A549 (cell line): ENCODE measurements around the gene MRPL40. TPM values are rescaled to one million over a fixed set of nuclear protein-coding genes. Genes with fewer than 3 reads are reported as not detected.

Experiments used
- ATAC-seq, 2 experiments: fragments of 200-7000 bp in 1 of 2; fragments of >200 bp in 1 of 2; cut with Nextera tagmentation in 1 of 2; cut with Tn5 transposase in 1 of 2; 3 replicates each; pipeline versions ENCODE4 v1.8.0 to v1.9.1; 2018 to 2020; ENCODE audit warnings: mild to moderate bottlenecking in 1 of 2, moderate library complexity in 1 of 2
- CTCF ChIA-PET: fragments of 300-600 bp; sonication (Branson Sonifier 250); formaldehyde crosslinking; extraction: SDS; loops from one replicate; lab custom pipeline; 2021; ENCODE audit warnings: antibody characterized with exemption, inconsistent platforms; lab: Yijun Ruan, JAX
- POLR2A ChIA-PET: fragments of 350-600 bp; formaldehyde crosslinking; extraction: SDS; loops from one replicate; lab custom pipeline; 2021; ENCODE audit warnings: antibody characterized with exemption, inconsistent platforms; lab: Yijun Ruan, JAX
- DNase-seq, 2 experiments: peaks; one replicate each; pipeline versions ENCODE4 v3.0.0 to v3.0.0-alpha.2; 2011 to 2016; ENCODE audit warnings: low read depth in 1 of 2, low spot score in 1 of 2
- FAIRE-seq: peaks from 2 replicates; lab custom pipeline; 2011; peaks lifted over from hg19 to GRCh38; lab: Jason Lieb, UNC
- H3K27ac ChIP-seq, 2 experiments: fragments of >200 bp; sonication (Bioruptor Twin); formaldehyde crosslinking; 3 replicates each; pipeline ENCODE4 v1.5.1; 2016 to 2017
- H3K4me1 ChIP-seq: fragments of >200 bp; sonication (Bioruptor Twin); formaldehyde crosslinking; 3 replicates; pipeline ENCODE4 v1.6.1; 2016
- H3K4me2 ChIP-seq: fragments of >200 bp; sonication (Bioruptor Twin); formaldehyde crosslinking; 3 replicates; pipeline ENCODE4 v1.6.1; 2016
- H3K4me3 ChIP-seq: fragments of >200 bp; sonication (Bioruptor Twin); formaldehyde crosslinking; 3 replicates; pipeline ENCODE4 v1.5.1; 2016
- H3K9me3 ChIP-seq: fragments of >200 bp; sonication (Bioruptor Twin); formaldehyde crosslinking; 3 replicates; pipeline ENCODE4 v1.6.1; 2016
- ATOH8 ChIP-seq: fragments of 250-450 bp; sonication (Bioruptor Pico); IDR thresholded peaks from 2 replicates; pipeline ENCODE4 v1.5.0; 2020; ENCODE audit warnings: low read depth, mild to moderate bottlenecking, moderate library complexity
- BCL3 ChIP-seq: fragments of >200 bp; sonication (Bioruptor Twin); formaldehyde crosslinking; IDR thresholded peaks from 3 replicates; pipeline ENCODE4 v1.6.1; 2016
- CHD2 ChIP-seq: fragments of 150-350 bp; IDR thresholded peaks from 2 replicates; pipeline ENCODE4 v1.6.1; 2014; ENCODE audit warnings: low read length; ENCODE audit not compliant: partially characterized antibody
- CHD4 ChIP-seq: fragments of 200-600 bp; sonication (generic); IDR thresholded peaks from 2 replicates; pipeline ENCODE4 v1.6.1; 2016; ENCODE audit warnings: antibody characterized with exemption, mild to moderate bottlenecking, borderline replicate concordance
- E2F6 ChIP-seq: IDR thresholded peaks from 2 replicates; pipeline ENCODE4 v1.6.1; 2012; ENCODE audit warnings: low read depth, borderline replicate concordance
- EHMT2 ChIP-seq: fragments of 200-600 bp; sonication (generic); IDR thresholded peaks from 2 replicates; pipeline ENCODE4 v1.6.1; 2016; ENCODE audit warnings: antibody characterized with exemption, low read depth, mild to moderate bottlenecking, moderate library complexity
- FOSL2 ChIP-seq, 2 experiments: fragments of 450-650 bp in 1 of 2; fragments of >200 bp in 1 of 2; sonication (Bioruptor Twin) in 1 of 2; formaldehyde crosslinking; IDR thresholded peaks; 2 replicates each; pipeline versions ENCODE4 v1.5.0 to v1.6.1; 2016 to 2020; ENCODE audit warnings: mild to moderate bottlenecking in 1 of 2, moderate library complexity in 1 of 2
- GATA3 ChIP-seq: IDR thresholded peaks from 2 replicates; pipeline ENCODE4 v1.6.1; 2012; ENCODE audit warnings: borderline replicate concordance
- HES2 ChIP-seq: fragments of >200 bp; sonication (Bioruptor Twin); formaldehyde crosslinking; IDR thresholded peaks from 2 replicates; pipeline ENCODE4 v1.6.1; 2016
- HEYL ChIP-seq: fragments of 250-450 bp; sonication (Bioruptor Pico); IDR thresholded peaks from 2 replicates; pipeline ENCODE4 v1.8.0; 2021; ENCODE audit warnings: mild to moderate bottlenecking, moderate library complexity
- HMGXB4 ChIP-seq: fragments of 250-450 bp; sonication (Bioruptor Pico); IDR thresholded peaks from 2 replicates; pipeline ENCODE4 v1.5.0; 2021; ENCODE audit warnings: mild to moderate bottlenecking, moderate library complexity, borderline replicate concordance
- HOXA7 ChIP-seq: fragments of 250-450 bp; sonication (Bioruptor Pico); IDR thresholded peaks from 2 replicates; pipeline ENCODE4 v1.5.0; 2020; ENCODE audit warnings: mild to moderate bottlenecking, moderate library complexity
- HOXB13 ChIP-seq: fragments of 250-450 bp; sonication (Bioruptor Pico); IDR thresholded peaks from 2 replicates; pipeline ENCODE4 v1.5.0; 2020; ENCODE audit warnings: low read depth, mild to moderate bottlenecking, moderate library complexity
- HOXB5 ChIP-seq: fragments of 250-450 bp; sonication (Bioruptor Pico); IDR thresholded peaks from 2 replicates; pipeline ENCODE4 v1.5.0; 2020; ENCODE audit warnings: mild to moderate bottlenecking, moderate library complexity
- KDM1A ChIP-seq: fragments of 200-600 bp; sonication (generic); IDR thresholded peaks from 2 replicates; pipeline ENCODE4 v1.6.1; 2016; ENCODE audit warnings: low read depth, mild to moderate bottlenecking
- KDM5A ChIP-seq: fragments of 200-600 bp; sonication (generic); IDR thresholded peaks from 2 replicates; pipeline ENCODE4 v1.6.1; 2016; ENCODE audit warnings: antibody characterized with exemption, mild to moderate bottlenecking
- NR3C1 ChIP-seq: fragments of >200 bp; sonication (Bioruptor Twin); formaldehyde crosslinking; IDR thresholded peaks from 3 replicates; pipeline ENCODE4 v1.6.1; 2017
- POLR2A ChIP-seq: IDR thresholded peaks from 2 replicates; pipeline ENCODE4 v1.6.1; 2012; ENCODE audit warnings: mild to moderate bottlenecking, low read length
- POLR2AphosphoS2 ChIP-seq: conservative IDR thresholded peaks from 2 replicates; pipeline ENCODE4 v1.6.1; 2012; ENCODE audit warnings: low read length, improper control_type of control experiment, inconsistent platforms
- RAD21 ChIP-seq, 2 experiments: fragments of >200 bp in 1 of 2; sonication (Bioruptor Twin) in 1 of 2; formaldehyde crosslinking in 1 of 2; IDR thresholded peaks in 1 of 2; conservative IDR thresholded peaks in 1 of 2; 2 replicates in 1 of 2; 3 replicates in 1 of 2; pipeline ENCODE4 v1.6.1; 2012 to 2018; ENCODE audit warnings: inconsistent platforms in 1 of 2
- RARB ChIP-seq: fragments of 250-450 bp; sonication (Bioruptor Pico); IDR thresholded peaks from 2 replicates; pipeline ENCODE4 v1.8.0; 2021; ENCODE audit warnings: mild to moderate bottlenecking, moderate library complexity
- RCOR1 ChIP-seq: fragments of 150-350 bp; IDR thresholded peaks from 2 replicates; pipeline ENCODE4 v1.6.1; 2014; ENCODE audit warnings: antibody characterized with exemption, low read length, low read depth
- RFX5 ChIP-seq: fragments of 450-650 bp; IDR thresholded peaks from 2 replicates; pipeline ENCODE4 v1.7.1; 2014; ENCODE audit warnings: antibody characterized with exemption, mild to moderate bottlenecking, moderate library complexity
- RNF2 ChIP-seq: fragments of 200-600 bp; sonication (generic); IDR thresholded peaks from 2 replicates; pipeline ENCODE4 v1.6.1; 2016; ENCODE audit warnings: low read depth, mild to moderate bottlenecking, antibody characterized with exemption, moderate library complexity, borderline replicate concordance
- ZNF302 ChIP-seq: fragments of 250-450 bp; sonication (Bioruptor Pico); IDR thresholded peaks from 2 replicates; pipeline ENCODE4 v1.9.0; 2021; ENCODE audit warnings: inconsistent platforms, mild to moderate bottlenecking, moderate library complexity
- WGBS: methylation state at CpG from one replicate; pipeline ENCODE4 v1.1.6; 2017; ENCODE audit errors: missing lambda C conversion rate; 5-methylcytosine and 5-hydroxymethylcytosine counted together
- polyA plus RNA-seq, 4 experiments: library from polyadenylated mRNA; depleted of rRNA in 3 of 4; stranded (reverse); fragments of >200 nt; fragmentation: RNase III in 1 of 4; extraction: RNeasy Plus Mini Kit Qiagen cat#74134 plus additional on column Dnase treatment in 1 of 4; gene quantifications; 2 replicates in 3 of 4; 3 replicates in 1 of 4; pipeline ENCODE4 v1.2.3, GENCODE V29; 2011 to 2017

The MRPL40 gene
- polyA plus RNA-seq, 2 of the 4 experiments (the other 2 are of a cell fraction) = 32.1 to 45.7 TPM

GRCh38 chr22:19447330-19448075 lies 15.2 kb downstream of the MRPL40 start, which contains the start of gene C22orf39 (continued):
- TF ChIP-seq RAD21 (conservative IDR thresholded peaks at IDR 0.05 in 1 of 2, IDR thresholded peaks at IDR 0.05 in 1 of 2) = no peak
- no peak for TF ChIP-seq KDM1A
- TF ChIP-seq HOXB5 (CRISPR knock-in tag) = no peak
- TF ChIP-seq POLR2A = peak; percentile 66
- TF ChIP-seq EHMT2 = no peak
- no peak for TF ChIP-seq GATA3
- no peak for TF ChIP-seq HEYL (CRISPR knock-in tag)
- no peak for TF ChIP-seq BCL3
- TF ChIP-seq RCOR1 = no peak
- TF ChIP-seq POLR2AphosphoS2 = no peak
- TF ChIP-seq HOXB13 (CRISPR knock-in tag) = no peak
- TF ChIP-seq ZNF302 (CRISPR knock-in tag) = no peak
- peak; percentile 61; the same call in 1 of the 2 replicates for TF ChIP-seq E2F6
- TF ChIP-seq HMGXB4 (CRISPR knock-in tag) = no peak
- no peak for TF ChIP-seq RARB

- WGBS = 46% methylated on average over 14 of the region's 14 CpGs
- ATAC-seq = peak; percentile 45 to 62
- CTCF ChIA-PET = interaction anchor here (0.8 kb wide), 1 partner anchor 182 kb away, joined by 3 read pairs; no protein-coding TSS in a partner anchor
- no peaks in the 10 kb centered on the region for H3K9me3 ChIP-seq
- no peak for TF ChIP-seq POLR2A
- TF ChIP-seq NR3C1 = no peak
- no peak for TF ChIP-seq HES2
- no peak for TF ChIP-seq RFX5
- TF ChIP-seq RAD21 (conservative IDR thresholded peaks at IDR 0.05 in 1 of 2, IDR thresholded peaks at IDR 0.05 in 1 of 2) = no peak
- no peak for TF ChIP-seq CHD2
- TF ChIP-seq BCL3 = no peak
- TF ChIP-seq FOSL2 (IDR thresholded peaks at IDR 0.05) = no peak
- no peak for TF ChIP-seq FOSL2 (CRISPR knock-in tag; IDR thresholded peaks at IDR 0.05)
- TF ChIP-seq EHMT2 = no peak
- TF ChIP-seq HOXA7 = no peak
- TF ChIP-seq GATA3 = no peak
- TF ChIP-seq ATOH8 (CRISPR knock-in tag) = no peak
- no peak for TF ChIP-seq KDM5A
- no peak for TF ChIP-seq RCOR1
- TF ChIP-seq HEYL (CRISPR knock-in tag) = no peak
- TF ChIP-seq CHD4 = no peak
- no peak for TF ChIP-seq RARB
- TF ChIP-seq POLR2AphosphoS2 = no peak
- TF ChIP-seq HOXB13 (CRISPR knock-in tag) = no peak
- no peak for TF ChIP-seq RNF2
- DNase-seq = peak; percentile 31 to 39
- FAIRE-seq = no peak
- POLR2A ChIA-PET = interaction anchor here (1.2 kb wide), 1 partner anchor 14 kb away, joined by 3 read pairs; no protein-coding TSS in a partner anchor
- H3K27ac ChIP-seq = peak overlapping the region; percentile 88 to 97
- peaks cover 13% of the 10 kb centered on the region; the same call in 2 of the 3 replicates for H3K4me1 ChIP-seq
- H3K4me2 ChIP-seq = peak overlapping the region; percentile 96
- H3K4me3 ChIP-seq = peak overlapping the region; percentile 66
These were observed 15.8 kb downstream of the MRPL40 start for GRCh38 chr22:19448076-19448607.
